NCI-H2196 (cell line): Measurements from ENCODE around the gene OR10J4.
"Not testable (repeated sequence)": the region's sequence is repeated elsewhere in the genome, so short reads cannot be mapped to it uniquely, and the experiment has no call there.

ENCODE experiments used
- DNase-seq: peaks from one replicate; lab custom pipeline; 2025; ENCODE audit not compliant: unreplicated experiment; lab: John Stamatoyannopoulos, UW

Gene OR10J4

DNA sequence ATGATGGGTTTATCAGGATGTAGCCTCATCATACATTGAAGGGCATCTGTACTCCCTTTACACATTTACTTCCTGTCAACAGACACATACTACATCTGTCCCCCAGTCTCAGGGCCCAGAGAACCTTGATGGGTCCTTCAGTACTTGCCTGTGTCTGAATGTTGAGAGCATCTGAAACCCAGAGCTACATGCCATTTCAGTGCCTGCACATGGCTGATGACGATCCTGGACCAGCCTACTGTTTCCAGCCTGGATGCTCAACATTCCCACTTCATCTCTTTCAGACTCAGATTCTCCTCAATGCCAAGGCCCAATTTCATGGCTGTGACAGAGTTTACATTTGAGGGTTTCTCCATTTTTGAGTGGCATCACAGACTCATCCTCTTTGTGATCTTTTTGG is at the start of gene OR10J4:
Gene OR10J4, plus strand, starts transcription at position 301 of the 400 bp plus-strand sequence.
- DNase-seq, result no peak

DNA sequence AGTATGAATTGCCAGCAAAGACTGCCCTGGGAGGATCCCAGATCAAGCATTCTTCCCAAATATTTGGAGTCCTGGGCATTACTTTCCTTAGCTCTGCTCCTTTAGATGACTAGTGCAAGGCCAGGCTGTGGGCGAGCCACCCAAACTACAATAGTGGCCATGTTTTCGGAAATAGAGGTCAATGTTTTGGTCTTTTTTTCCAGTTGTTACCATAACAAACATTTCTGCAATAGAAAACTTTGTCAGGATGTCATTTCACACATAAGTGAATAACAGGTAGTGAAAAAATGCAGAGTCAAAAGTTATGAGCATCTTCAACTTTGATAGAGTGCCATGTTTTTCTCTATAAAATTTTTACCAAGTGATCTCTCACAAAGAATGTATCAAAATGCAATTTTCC is 25.2 kb upstream of the OR10J4 start:
- no peak for DNase-seq

DNA sequence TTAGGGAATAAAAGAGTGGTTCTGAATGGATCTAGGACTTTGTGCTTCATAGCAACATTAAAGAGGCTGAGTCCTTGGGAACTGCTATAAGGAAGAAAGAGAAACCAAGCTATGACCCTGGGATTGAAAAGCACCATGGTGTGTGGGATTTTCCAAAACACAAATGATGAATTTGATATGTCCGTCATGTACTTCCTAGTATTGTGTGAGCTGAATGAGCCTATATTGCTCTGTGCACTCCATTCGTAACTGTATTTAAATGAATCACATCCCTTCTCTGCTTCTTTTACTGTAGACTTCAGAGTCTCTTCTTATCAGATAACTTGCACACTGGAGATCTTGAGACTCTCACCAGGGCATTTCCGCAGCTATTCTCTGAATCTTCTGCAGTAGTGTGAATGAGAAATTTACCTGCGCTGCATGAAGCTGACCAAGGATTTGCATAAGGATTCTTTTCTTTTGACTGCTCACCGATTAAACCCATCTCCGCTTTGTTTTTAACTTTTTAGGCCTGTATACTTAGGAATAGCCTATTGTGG is 23.1 kb upstream of the OR10J4 start:
- DNase-seq, result no peak

DNA sequence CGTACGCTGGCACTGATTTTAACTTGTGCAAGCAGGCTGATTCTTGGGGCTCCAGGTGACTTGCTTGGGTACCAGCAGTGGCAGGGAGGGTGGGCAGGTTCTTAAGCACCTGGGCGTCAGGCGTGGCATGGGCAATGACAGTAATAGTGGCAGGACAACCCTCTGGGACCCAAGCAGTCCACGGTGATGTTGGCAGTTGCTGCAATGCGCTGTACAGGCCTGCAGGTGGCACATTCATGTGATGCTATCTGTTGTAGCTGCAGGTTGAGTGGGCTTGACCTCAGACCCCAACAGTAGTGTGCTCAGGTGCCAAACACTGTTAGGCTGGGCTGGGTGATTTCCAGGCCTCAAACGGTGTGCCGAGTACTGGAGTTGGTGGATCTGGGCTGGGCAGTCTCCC is 10.2 kb upstream of the OR10J4 start:
- DNase-seq, result no peak

DNA sequence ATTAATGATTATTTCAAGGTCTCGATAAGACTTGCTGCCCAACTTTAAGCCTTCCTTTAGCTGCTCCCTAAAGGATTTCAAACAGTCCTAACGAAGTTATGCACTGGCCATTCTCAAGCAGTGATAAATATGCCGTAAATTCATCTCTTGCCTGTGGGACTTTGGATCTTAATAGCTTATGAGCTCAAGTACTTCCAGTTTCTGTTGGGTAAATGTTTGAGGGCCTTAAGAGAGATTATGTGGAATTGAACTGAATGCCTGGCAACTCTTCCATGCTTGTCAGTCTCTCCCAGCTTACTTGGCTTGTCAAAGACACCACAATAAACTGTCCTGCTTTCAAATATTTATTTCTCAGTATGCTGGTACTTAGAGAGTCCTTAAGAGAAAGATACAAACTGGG is 3.5 kb upstream of the OR10J4 start:
- DNase-seq, result no peak

DNA sequence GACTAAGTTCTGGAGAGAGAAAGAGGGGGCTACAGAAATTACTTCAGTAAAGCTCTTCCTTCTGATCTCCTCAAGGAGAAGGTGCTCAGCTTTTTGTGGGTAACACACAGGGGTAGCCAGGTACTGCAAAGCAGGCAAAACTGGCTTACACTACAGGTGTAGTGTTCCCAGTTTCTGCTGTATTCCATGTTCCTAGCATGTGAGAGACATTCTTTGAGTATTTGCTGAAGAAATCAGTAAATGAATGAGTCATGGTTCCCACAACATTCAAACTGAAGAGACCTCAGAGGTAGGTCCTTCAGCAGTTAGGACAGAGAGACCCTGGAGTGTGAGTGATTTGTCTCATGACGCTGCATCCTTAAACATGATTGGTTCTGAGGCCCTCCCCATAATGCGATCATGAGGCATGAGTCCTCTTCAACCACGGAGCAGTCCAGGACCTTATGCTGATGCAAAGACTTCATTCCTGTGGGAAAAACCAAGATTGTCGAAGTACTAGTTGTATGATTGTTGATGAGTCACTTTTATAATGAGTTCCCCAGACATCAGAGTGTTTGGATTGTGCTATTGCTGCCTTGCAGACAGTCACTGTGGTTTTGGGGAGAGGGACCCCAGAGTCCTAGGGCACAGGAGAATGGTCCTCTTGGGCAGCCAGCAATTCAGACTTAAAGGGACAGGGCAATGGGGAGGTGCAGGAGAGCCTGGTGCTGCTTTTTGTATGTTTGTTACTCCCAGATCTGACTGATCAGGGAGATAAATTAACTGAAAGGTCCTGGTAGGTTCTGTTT is 2.7 kb upstream of the OR10J4 start:
- DNase-seq, result no peak

DNA sequence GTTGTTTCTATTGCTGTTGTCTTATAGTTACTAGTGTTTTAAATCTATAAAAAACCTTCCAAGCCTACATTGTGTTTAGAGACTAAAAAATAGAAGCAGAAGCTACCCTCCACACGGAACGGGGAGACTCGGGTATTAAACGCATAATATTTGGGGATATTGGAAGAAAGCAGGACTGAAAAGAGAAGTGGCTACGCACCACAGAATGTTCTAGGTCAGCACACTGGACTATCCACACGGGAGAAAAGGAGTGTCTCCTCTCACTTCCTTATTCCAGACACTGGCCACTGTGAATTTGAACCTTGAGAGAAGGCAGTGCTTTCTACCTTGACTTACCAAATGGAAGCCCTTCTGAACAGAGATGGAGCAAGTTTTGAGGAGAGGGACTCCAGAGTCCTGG is 1.0 kb upstream of the OR10J4 start:
- no peak for DNase-seq

DNA sequence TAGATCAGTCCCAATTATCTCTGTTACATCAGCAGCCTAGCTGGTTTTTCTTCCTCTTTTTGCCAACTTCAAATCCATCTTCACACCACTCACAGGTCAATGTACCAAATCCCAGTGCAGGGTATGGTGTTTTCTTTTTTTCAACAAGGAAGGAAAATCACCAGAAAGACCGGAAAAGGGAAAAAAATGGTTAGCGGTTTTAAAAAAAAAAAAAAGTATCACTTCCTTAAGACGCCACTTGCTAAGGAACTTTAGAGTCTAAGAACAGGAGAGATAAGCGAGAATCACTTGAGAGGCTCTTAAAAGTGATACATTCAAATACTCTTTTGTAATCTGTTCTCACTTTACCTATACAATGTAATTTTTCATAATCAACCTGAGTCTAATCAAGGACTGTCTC is 4.5 kb downstream of the OR10J4 start:
- no peak for DNase-seq

DNA sequence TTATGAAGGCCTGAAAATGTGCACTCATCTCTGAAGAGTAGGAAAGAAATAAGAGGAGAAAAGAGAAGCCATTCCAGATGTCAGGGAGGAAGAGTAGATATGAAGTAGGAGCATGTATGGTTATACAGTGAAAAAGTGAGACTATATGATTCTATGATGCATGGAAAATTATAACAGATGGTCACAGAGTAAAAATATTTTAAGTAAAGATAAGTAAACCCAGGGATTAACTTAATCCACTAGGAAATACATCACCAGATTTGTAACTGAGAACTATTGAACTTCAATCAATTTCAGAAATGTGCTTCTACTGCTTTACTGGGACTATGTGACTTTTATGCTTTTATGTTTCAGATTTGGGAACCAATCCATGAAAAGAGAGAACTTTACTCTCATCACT is 7.4 kb downstream of the OR10J4 start, which contains the start of gene OR10J1:
Gene OR10J1, plus strand, starts transcription at position 301 of the 400 bp plus-strand sequence. Its CDS starts 70 bp downstream, at position 371.
- no peak for DNase-seq

DNA sequence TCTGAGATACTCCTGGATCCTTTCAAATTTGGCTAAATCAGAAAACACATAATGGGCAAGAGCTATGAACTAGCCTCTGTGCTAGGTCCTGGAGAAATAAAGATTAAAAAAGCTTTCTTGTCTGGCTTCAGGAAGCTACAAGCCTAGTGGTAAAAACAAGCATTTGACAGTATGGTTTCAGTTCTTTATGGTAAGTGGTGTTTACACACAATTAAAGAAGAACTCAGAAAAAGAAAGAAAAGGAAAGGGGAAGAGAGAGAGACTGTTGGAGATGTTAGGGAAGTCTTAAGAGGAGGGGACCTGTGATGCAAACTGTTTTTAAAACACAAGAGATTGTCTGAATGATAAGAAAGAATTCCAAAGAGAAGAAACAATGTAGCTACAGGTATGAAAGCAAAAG is 9.4 kb downstream of the OR10J4 start:
- no peak for DNase-seq

DNA sequence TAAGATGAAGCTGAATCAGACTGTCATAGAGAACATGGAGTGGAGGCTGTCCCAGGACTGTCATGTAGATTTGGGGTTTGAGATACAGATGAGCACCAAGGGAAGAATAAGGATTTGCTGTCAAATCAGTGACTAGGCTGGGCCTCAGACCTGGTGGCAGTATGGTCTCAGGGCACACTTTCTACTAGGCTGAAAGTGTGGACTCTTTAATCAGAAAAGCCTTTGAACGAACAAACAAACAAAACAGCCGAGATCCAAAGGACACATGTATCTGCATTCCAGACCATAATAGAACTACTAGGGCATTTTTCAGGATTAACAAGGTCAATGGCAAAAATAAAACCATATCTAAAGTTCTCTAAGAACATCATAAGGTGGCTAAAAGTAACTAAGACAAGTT is 10.4 kb downstream of the OR10J4 start:
- DNase-seq, result no peak

DNA sequence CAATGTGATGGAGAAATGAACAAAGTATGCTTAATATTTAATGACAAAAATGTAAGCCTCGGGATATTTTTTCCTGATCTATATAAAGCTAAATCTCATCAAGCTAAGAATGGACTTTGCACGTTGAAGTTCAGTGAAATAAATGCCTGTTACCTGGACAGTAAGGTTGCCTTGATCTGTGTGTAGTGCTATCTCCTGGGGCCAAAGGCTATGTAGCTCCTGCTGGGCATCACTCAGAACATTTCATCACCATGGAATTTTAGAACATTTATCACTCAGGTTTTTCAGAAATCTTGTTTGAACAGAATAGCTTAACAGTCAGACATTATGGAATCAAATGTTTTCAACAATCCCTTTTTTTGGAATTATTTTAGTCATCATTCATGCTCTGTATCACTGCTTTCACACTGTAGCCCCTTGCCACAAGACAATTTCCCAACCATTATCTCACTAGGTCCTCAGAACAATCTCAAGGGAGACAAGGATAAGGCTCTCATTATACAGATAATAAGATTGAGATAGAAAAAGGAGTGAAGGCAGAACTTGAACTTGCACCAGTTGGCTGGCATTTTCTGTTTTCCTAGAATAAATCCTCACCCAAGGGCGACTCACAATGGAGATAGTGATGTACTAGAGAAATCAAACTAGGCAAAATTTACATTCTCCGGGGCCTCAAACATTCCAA is 11.2 kb downstream of the OR10J4 start:
- DNase-seq, result no peak

DNA sequence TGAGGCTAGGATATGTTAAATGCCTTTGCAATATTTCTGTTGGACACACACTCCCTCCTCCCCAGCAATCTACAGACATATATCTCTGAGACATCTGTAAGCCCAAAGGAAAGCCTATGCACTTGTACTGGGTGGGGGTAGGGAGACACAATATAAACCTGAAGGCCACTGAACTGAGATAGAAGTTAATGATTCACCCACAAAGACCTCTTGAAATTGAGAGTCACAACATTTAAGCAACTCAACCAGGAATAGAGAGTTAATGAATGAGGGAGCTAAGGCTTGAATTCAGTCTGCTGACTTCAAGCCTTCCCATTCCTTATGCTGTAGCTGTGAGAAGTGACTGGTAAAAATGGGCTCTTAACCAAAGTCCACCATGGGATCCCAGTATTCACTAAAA is 12.5 kb downstream of the OR10J4 start:
- DNase-seq, result no peak

DNA sequence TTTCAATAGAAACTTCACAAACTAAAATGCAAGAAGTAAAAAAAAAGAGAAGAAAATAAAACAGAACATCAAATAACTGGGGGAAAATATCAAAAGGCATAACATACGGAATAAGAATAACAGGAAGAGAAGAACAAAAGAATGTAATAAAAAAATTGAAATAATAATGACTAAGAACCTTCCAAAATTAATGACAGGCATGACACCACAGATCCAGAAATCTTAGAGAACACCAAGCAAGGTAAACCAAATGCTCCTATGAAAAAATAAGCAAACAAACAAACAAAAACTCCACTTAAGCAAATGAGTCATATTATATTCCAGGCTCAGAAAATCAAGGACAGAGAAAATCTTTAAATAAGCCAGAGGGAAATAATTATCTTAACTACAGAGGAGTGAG is 16.2 kb downstream of the OR10J4 start:
- DNase-seq, result no peak

DNA sequence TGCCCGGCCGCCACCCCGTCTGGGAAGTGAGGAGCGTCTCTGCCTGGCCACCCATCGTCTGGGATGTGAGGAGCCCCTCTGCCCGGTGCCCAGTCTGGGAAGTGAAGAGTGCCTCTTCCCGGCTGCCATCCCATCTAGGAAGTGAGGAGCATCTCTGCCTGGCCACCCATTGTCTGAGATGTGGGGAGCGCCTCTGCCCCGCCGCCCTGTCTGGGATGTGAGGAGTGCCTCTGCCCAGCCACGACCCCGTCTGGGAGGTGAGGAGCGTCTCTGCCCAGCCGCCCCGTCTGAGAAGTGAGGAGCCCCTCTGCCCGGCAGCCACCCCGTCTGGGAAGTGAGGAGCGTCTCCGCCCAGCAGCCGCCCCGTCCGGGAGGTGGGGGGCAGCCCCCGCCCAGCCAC is 17.6 kb downstream of the OR10J4 start:
- DNase-seq, result not testable (repeated sequence)

DNA sequence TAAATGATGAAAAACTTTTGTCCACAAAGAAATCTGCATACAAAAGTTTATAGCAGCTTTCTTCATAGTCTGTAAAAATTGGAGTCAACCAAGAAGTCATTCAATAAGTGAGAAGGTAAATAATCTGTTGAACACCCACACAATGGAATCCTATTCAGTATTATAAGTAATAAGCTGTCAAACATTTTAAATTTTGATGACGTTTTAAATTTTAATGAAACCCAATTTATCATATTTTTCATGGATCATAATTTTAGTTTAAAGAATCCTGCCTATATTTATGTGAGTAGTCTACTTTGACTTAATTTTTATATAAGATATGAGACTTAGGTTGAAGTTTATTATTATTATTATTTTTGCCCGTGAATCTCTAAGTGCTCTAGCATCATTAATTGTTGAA is 27.5 kb downstream of the OR10J4 start:
- no peak for DNase-seq

DNA sequence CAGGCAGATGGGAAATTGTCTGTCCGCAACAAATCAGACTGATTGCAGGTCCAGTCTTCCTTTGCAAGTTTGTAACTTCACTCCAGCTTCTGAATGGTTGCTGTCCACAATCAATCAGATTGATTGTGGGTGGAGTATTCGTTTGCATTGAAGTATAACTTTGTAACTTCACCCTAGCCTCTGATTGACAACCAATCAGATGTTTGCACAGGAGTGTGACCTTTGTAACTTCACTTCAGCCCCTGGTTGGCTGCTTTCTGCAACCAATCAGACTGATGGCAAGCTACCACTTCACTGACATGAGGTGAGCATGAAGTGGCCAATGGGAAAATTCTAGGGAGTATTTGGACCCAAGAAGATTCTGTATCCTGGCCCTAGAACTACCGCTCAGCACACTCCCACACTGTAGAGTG is 33.2 kb downstream of the OR10J4 start:
- DNase-seq, result no peak

DNA sequence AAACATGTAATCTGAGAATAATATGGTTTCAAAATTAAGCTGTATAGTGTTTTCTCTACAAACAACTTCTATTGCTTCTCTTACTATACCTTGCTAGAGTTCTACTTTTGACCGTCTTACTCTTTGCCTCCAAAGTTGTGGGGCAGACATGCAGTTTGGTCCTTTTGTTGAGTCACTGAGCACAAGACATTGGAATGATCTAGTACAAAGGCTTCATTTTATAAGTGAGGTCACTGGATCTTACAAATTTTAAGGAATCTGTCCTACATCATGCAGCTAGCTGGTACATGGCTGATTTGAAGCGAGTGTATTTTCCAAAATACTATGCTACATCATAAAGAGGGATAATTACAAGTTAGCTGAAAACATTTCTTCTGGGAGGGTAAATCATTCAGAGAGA is 36.3 kb downstream of the OR10J4 start:
- no peak for DNase-seq

DNA sequence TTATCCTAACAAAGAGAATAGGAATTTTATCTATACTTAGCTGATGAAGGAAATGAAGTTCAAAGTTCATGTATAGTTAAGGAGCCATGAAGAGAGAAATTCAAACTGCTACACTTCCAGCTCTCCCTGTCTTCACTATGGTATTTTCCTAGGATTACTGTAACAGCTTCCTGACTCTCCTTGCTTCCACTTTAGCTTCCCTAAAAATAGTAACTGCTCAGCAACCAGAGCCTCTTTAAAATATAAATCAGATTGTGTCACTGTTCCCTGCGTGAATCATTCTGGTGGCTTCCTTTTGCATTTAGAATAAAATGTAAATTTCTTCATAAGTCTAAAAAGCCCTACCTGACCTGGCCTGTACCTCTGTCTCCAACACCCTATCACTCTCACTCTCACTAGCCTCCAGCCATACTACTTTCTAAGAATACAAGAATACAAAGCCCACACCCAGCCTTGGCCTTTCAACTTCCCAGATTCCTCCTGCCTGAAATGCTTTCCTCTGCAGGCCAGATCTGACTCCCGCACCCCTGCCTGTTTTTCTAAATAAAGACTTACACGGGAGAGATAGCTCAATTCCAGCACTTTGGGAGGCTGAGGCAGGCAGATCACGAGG is 38.0 kb downstream of the OR10J4 start:
- no peak for DNase-seq

DNA sequence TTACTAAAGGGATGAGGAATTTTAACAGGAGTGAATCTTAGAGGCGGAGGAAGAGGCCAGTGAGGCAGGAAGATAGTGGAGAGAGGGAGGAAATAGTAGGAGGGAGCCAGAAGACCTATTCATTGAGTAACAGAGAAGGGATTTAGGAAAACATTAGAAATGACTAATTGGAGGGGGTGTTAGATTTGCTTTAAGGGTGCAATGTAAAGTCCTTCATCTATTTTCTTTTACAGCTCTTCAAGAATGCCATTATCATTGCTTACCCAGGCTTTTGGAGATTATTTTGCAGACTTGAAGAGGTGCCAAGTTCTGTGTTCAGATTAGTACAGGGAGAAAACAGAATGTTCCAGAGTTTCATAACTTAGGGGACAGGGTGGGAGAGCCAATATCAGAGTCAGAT is 41.3 kb downstream of the OR10J4 start:
- no peak for DNase-seq

DNA sequence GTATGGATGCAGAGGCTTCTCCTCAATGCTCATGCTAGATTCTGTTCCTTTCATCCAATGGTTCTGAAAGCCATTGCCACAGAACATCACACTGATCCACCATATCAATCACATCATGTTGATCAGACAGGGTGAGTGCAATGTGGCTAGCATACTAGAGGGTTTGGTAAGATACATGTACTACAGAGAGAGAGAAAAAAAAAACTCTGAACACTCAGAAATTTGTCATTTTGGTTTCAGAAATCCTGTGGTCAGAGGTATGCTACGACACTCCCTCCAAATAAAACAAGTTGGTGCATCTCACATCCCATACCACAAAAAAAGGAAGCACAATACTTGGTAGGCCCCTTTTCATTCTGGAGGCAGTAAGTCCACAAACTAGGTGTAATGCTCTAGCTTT is 42.9 kb downstream of the OR10J4 start:
- DNase-seq, result no peak
